Brain microvascular endothelial cell (primary cell): ENCODE results near the gene SGSM2.

Experiments used
- DNase-seq: peaks from one replicate; pipeline ENCODE4 v3.0.0-alpha.2; 2020
- H3K27ac ChIP-seq: fragments of 250-450 bp; sonication (Bioruptor Pico); 2 replicates; pipeline ENCODE4 v1.5.1; 2020; ENCODE audit warnings: mild to moderate bottlenecking, moderate library complexity
- H3K27me3 ChIP-seq: fragments of 250-450 bp; sonication (Bioruptor Pico); replicated peaks from 2 replicates; pipeline ENCODE4 v1.5.1; 2020; ENCODE audit warnings: mild to moderate bottlenecking
- H3K36me3 ChIP-seq: fragments of 250-450 bp; sonication (Bioruptor Pico); replicated peaks from 2 replicates; pipeline ENCODE4 v1.5.1; 2020; ENCODE audit warnings: mild to moderate bottlenecking
- H3K4me3 ChIP-seq: 2 replicates; pipeline ENCODE4 v1.5.1; 2011; ENCODE audit warnings: low read depth, mild to moderate bottlenecking, control low read depth, low read length, moderate library complexity
- CTCF ChIP-seq: IDR thresholded peaks from 2 replicates; pipeline ENCODE4 v1.5.1; 2011; ENCODE audit warnings: low read depth, mild to moderate bottlenecking, moderate library complexity, low read length, control low read depth, inconsistent platforms; ENCODE audit errors: missing control alignments
- in situ Hi-C: cut with HindIII; loops from 2 replicates; pipeline ENCODE4 v1.10.0; 2017; ENCODE audit warnings: low sequenced_read_pairs, low pct_ligation_motif_present

SGSM2 gene

GRCh38 chr17:2385240-2386210 lies 48.2 kb downstream of the SGSM2 start:
- Histone ChIP-seq H3K36me3 (peaks cover 10% of the 10 kb centered on the region), H3K27me3 (no peaks in the 10 kb centered on the region), H3K27ac (no peak overlapping the region), H3K4me3 (no peak overlapping the region)
- in situ Hi-C loops = no loop called here
- no peak for DNase-seq
- TF ChIP-seq CTCF = no peak

- H3K27me3 ChIP-seq = no peaks in the 10 kb centered on the region
- peaks cover 10% of the 10 kb centered on the region for H3K36me3 ChIP-seq
- H3K27ac ChIP-seq = no peak overlapping the region
- in situ Hi-C loops = no loop called here
- DNase-seq = no peak
- no peak for TF ChIP-seq CTCF
- H3K4me3 ChIP-seq = no peak overlapping the region
Measured at GRCh38 chr17:2386400-2387085, 49.2 kb downstream of the SGSM2 start.

GRCh38 chr17:2387086-2388019 lies 50.1 kb downstream of the SGSM2 start:
- peaks cover 10% of the 10 kb centered on the region for H3K36me3 ChIP-seq
- in situ Hi-C loops = no loop called here
- no peak for DNase-seq

GRCh38 chr17:2388020-2388682 lies 50.9 kb downstream of the SGSM2 start:
- H3K36me3 ChIP-seq = peaks cover 10% of the 10 kb centered on the region

More at GRCh38 chr17:2387086-2388019, 50.1 kb downstream of the SGSM2 start:
- TF ChIP-seq CTCF = no peak
- H3K27me3 ChIP-seq = no peaks in the 10 kb centered on the region
- H3K4me3 ChIP-seq = no peak overlapping the region
- H3K27ac ChIP-seq = no peak overlapping the region

More at GRCh38 chr17:2388020-2388682, 50.9 kb downstream of the SGSM2 start:
- TF ChIP-seq CTCF = no peak
- in situ Hi-C loops = no loop called here
- Histone ChIP-seq H3K27ac (no peak overlapping the region), H3K4me3 (no peak overlapping the region), H3K27me3 (no peaks in the 10 kb centered on the region)
- no peak for DNase-seq
